GM21576 (cell line): ENCODE measurements around the gene BTLA.
"Not testable (repeated sequence)": the region's sequence is repeated elsewhere in the genome, so short reads cannot be mapped to it uniquely, and the experiment has no call there.

ENCODE experiments used
- ATAC-seq: cut with Tn5 transposase; IDR thresholded peaks from one replicate; pipeline ENCODE4 v1.9.1; 2021; ENCODE audit warnings: mild to moderate bottlenecking, moderate library complexity; ENCODE audit not compliant: unreplicated experiment

BTLA gene

GRCh38 chr3:112456147-112456546 is 43.1 kb downstream of the BTLA start:
- ATAC-seq = no peak

- no peak for ATAC-seq
Observed at GRCh38 chr3:112448939-112449338, 50.3 kb downstream of the BTLA start.

- ATAC-seq = no peak
Observed at GRCh38 chr3:112446343-112446742, 52.9 kb downstream of the BTLA start.

- ATAC-seq = no peak
Observed at GRCh38 chr3:112445839-112446238, 53.4 kb downstream of the BTLA start.

GRCh38 chr3:112437146-112438022 is 61.9 kb downstream of the BTLA start:
- ATAC-seq = no peak

GRCh38 chr3:112429960-112430359 is 69.3 kb downstream of the BTLA start:
- no peak for ATAC-seq

GRCh38 chr3:112427123-112427522 is 72.1 kb downstream of the BTLA start:
- no peak for ATAC-seq

GRCh38 chr3:112425858-112426750 is 73.2 kb downstream of the BTLA start:
- ATAC-seq = peak; percentile 82

- no peak for ATAC-seq
Observed at GRCh38 chr3:112425382-112425781, 73.9 kb downstream of the BTLA start.

- ATAC-seq = no peak
Observed at GRCh38 chr3:112424394-112424793, 74.9 kb downstream of the BTLA start.

GRCh38 chr3:112422921-112423320 is 76.4 kb downstream of the BTLA start:
- ATAC-seq = not testable (repeated sequence)

- not testable (repeated sequence) for ATAC-seq
Observed at GRCh38 chr3:112418526-112418925, 80.7 kb downstream of the BTLA start.

GRCh38 chr3:112417696-112418318 is 81.5 kb downstream of the BTLA start:
- ATAC-seq = no peak

- ATAC-seq = no peak
Observed at GRCh38 chr3:112416391-112417212, 82.7 kb downstream of the BTLA start.

GRCh38 chr3:112415390-112415789 is 83.9 kb downstream of the BTLA start:
- ATAC-seq = no peak
